Dendritic cell treated with granulocyte-macrophage colony-stimulating factor and Interleukin-4, amounts not matched to agents 40 ng/mL and 50 ng/mL, for 4 days (primary cell): ENCODE data around the gene SFXN5.
"Not testable (repeated sequence)": the region's sequence is repeated elsewhere in the genome, so short reads cannot be mapped to it uniquely, and the experiment has no call there.

Experiments
- H3K27ac Mint-ChIP-seq: one replicate; pipeline ENCODE4 v1.8.0; 2022; ENCODE audit warnings: mild to moderate bottlenecking, mixed read lengths
- H3K27me3 Mint-ChIP-seq: one replicate; pipeline ENCODE4 v1.8.0; 2022; ENCODE audit warnings: mild to moderate bottlenecking, mixed read lengths
- H3K36me3 Mint-ChIP-seq: one replicate; pipeline ENCODE4 v1.8.0; 2022; ENCODE audit warnings: low read depth, mixed read lengths
- H3K4me1 Mint-ChIP-seq: one replicate; pipeline ENCODE4 v1.8.0; 2022; ENCODE audit warnings: low read depth, mixed read lengths
- H3K4me3 Mint-ChIP-seq: one replicate; pipeline ENCODE4 v1.8.0; 2022; ENCODE audit warnings: mild to moderate bottlenecking, moderate library complexity, mixed read lengths
- H3K9me3 Mint-ChIP-seq: one replicate; pipeline ENCODE4 v1.8.0; 2022; ENCODE audit warnings: mixed read lengths
- intact Hi-C: fragments of 100-400 bp; cut with micrococcal nuclease; formaldehyde crosslinking; loops from one replicate; pipeline ENCODE4 v1.15.0; 2022

SFXN5 gene

GRCh38 chr2:73071360-73072128 lies at the start of gene SFXN5:
Gene SFXN5 (minus strand): TSS chr2:73071712. CDS start chr2:73071705, 7 bp downstream.
- intact Hi-C loops = loop anchor here (1.0 to 5.0 kb wide), 5 partner anchors 79 to 316 kb away; partner anchors contain the start of genes ALMS1, CCT7 and SMYD5
- H3K9me3 Mint-ChIP-seq = no peaks in the 10 kb centered on the region
- peaks cover 2% of the 10 kb centered on the region for H3K27me3 Mint-ChIP-seq
- H3K36me3 Mint-ChIP-seq = peaks cover 24% of the 10 kb centered on the region
- H3K4me3 Mint-ChIP-seq = peak within 1 kb of the TSS; percentile 91
- peaks cover 43% of the 10 kb centered on the region for H3K4me1 Mint-ChIP-seq
- H3K27ac Mint-ChIP-seq = peak within 1 kb of the TSS; percentile 96

GRCh38 chr2:73119611-73120239 lies 48.2 kb upstream of the SFXN5 start:
- H3K27me3 Mint-ChIP-seq = peaks cover 43% of the 10 kb centered on the region
- H3K27ac Mint-ChIP-seq, H3K4me1 Mint-ChIP-seq, intact Hi-C loops, H3K4me3 Mint-ChIP-seq, H3K36me3 Mint-ChIP-seq, H3K9me3 Mint-ChIP-seq: not testable (repeated sequence)

- no peaks in the 10 kb centered on the region for H3K9me3 Mint-ChIP-seq
- peaks cover 39% of the 10 kb centered on the region for H3K27me3 Mint-ChIP-seq
- H3K36me3 Mint-ChIP-seq = no peaks in the 10 kb centered on the region
- no peak overlapping the region for H3K27ac Mint-ChIP-seq
- no peaks in the 10 kb centered on the region for H3K4me1 Mint-ChIP-seq
- no peak overlapping the region for H3K4me3 Mint-ChIP-seq
- intact Hi-C loops = no loop called here
These were observed 45.9 kb upstream of the SFXN5 start for GRCh38 chr2:73117441-73117840.

- Mint-ChIP-seq H3K36me3 (no peaks in the 10 kb centered on the region), H3K4me3 (no peak overlapping the region), H3K27me3 (peaks cover 47% of the 10 kb centered on the region), H3K27ac (no peak overlapping the region), H3K9me3 (no peaks in the 10 kb centered on the region), H3K4me1 (peaks cover 9% of the 10 kb centered on the region)
- intact Hi-C loops = no loop called here
These were observed 44.9 kb upstream of the SFXN5 start for GRCh38 chr2:73116182-73116960.

- Mint-ChIP-seq H3K36me3 (no peaks in the 10 kb centered on the region), H3K9me3 (no peaks in the 10 kb centered on the region), H3K27ac (no peak overlapping the region), H3K4me3 (no peak overlapping the region), H3K27me3 (peaks cover 62% of the 10 kb centered on the region), H3K4me1 (peaks cover 18% of the 10 kb centered on the region)
- intact Hi-C loops = no loop called here
These were observed 42.9 kb upstream of the SFXN5 start for GRCh38 chr2:73114273-73114867.

GRCh38 chr2:73112913-73113854 lies 41.7 kb upstream of the SFXN5 start, which contains the start of gene RAB11FIP5:
Gene RAB11FIP5 (minus strand): TSS chr2:73112948. CDS start chr2:73112777, 171 bp downstream.
- H3K9me3 Mint-ChIP-seq = no peaks in the 10 kb centered on the region
- intact Hi-C loops = no loop called here
- no peak within 1 kb of the TSS for H3K27ac Mint-ChIP-seq
- H3K36me3 Mint-ChIP-seq = no peaks in the 10 kb centered on the region
- peaks cover 18% of the 10 kb centered on the region for H3K4me1 Mint-ChIP-seq
- H3K4me3 Mint-ChIP-seq = peak within 1 kb of the TSS; percentile 59
- H3K27me3 Mint-ChIP-seq = peaks cover 68% of the 10 kb centered on the region

- Mint-ChIP-seq H3K4me1 (peaks cover 24% of the 10 kb centered on the region), H3K36me3 (no peaks in the 10 kb centered on the region), H3K27ac (no peak overlapping the region), H3K9me3 (no peaks in the 10 kb centered on the region), H3K27me3 (peaks cover 72% of the 10 kb centered on the region), H3K4me3 (peak overlapping the region; percentile 58)
- intact Hi-C loops = no loop called here
These were observed 40.8 kb upstream of the SFXN5 start for GRCh38 chr2:73112026-73112912.

- H3K4me1 Mint-ChIP-seq = peaks cover 28% of the 10 kb centered on the region
- H3K36me3 Mint-ChIP-seq = no peaks in the 10 kb centered on the region
- no peaks in the 10 kb centered on the region for H3K9me3 Mint-ChIP-seq
- peaks cover 67% of the 10 kb centered on the region for H3K27me3 Mint-ChIP-seq
- no peak overlapping the region for H3K27ac Mint-ChIP-seq
- intact Hi-C loops = no loop called here
- H3K4me3 Mint-ChIP-seq = peak overlapping the region; percentile 58
These were observed 39.8 kb upstream of the SFXN5 start for GRCh38 chr2:73111073-73112025.

- Mint-ChIP-seq H3K9me3 (no peaks in the 10 kb centered on the region), H3K4me3 (no peak overlapping the region), H3K4me1 (peaks cover 28% of the 10 kb centered on the region), H3K36me3 (no peaks in the 10 kb centered on the region), H3K27me3 (peaks cover 61% of the 10 kb centered on the region), H3K27ac (no peak overlapping the region)
- intact Hi-C loops = no loop called here
These were observed 38.9 kb upstream of the SFXN5 start for GRCh38 chr2:73110168-73111072.

- H3K4me3 Mint-ChIP-seq = no peak overlapping the region
- no peaks in the 10 kb centered on the region for H3K9me3 Mint-ChIP-seq
- H3K4me1 Mint-ChIP-seq = peaks cover 31% of the 10 kb centered on the region
These were observed 38.1 kb upstream of the SFXN5 start for GRCh38 chr2:73109431-73110167.

More at GRCh38 chr2:73109431-73110167, 38.1 kb upstream of the SFXN5 start:
- intact Hi-C loops = no loop called here
- H3K27me3 Mint-ChIP-seq = peaks cover 53% of the 10 kb centered on the region
- H3K27ac Mint-ChIP-seq = no peak overlapping the region
- no peaks in the 10 kb centered on the region for H3K36me3 Mint-ChIP-seq
